HG03066 (cell line): ENCODE data around the gene ERCC2.

Source experiments
- ATAC-seq: cut with Tn5 transposase; IDR thresholded peaks from one replicate; pipeline ENCODE4 v1.9.1; 2021; ENCODE audit warnings: low read depth; ENCODE audit not compliant: unreplicated experiment

Gene ERCC2

DNA sequence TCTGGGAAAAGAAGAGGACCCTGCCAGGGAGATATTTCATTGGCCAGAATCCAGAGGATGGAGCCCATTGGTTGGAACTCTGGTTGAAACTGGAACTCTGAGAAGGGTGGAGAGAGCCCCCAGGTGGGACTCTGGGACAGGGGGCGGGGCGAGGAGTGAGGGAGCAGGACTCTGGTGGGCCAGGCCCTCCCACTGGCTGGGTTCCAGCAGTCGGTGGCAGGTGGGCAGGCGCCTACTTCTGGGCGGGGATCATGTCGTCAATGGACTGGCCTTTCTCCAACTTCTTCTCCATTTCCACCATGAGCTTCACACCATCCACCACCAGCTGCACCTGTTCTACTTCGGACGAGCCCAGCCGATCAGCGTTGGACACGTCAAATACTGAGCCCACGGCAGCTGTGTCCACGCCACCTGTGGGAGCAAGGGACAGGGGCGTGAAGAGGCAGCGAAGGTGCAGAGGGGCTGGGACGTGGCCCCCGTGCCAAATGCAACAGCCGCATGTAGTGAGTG is 63.8 kb downstream of the ERCC2 start:
- no peak for ATAC-seq

DNA sequence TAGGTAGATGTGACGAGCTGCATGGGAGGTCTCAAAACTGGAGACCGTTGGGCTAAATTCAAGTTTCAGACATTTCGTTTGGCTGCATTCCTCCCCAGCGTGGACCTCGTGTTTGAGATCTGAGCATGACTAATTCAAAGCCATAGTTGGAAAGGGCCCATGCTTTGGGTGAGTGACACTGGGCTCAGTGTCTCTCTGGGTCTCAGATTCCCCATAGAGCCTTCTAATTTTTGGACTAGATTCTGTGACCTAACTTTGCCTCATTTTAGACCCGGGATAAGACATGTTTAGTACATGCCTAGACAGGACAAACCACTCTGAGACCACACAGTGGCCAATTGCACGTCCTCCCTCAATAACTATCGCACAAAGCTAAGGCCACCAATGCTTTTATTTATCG is 64.3 kb downstream of the ERCC2 start:
- ATAC-seq, result no peak

DNA sequence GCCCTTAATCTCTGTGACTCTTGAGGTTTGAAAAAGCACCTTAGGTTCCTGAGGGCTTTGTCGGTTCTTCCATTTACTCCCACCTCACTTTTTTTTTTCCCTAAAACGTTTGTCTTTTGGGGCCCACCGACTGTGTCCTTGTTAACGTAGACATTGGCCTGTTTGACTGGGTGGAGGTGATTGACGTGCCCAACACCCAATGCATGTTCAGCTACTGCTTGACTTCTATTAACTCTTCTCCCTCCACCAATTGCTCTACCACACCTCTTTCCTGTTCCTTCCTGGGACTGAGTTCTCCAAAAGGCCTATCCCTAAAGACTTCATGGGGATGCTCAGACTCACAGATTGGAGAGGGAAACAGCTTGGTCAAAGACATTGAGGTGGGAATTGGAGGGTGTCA is 65.0 kb downstream of the ERCC2 start:
- ATAC-seq, result no peak

GRCh38 chr19:45305007-45305406 is 65.4 kb downstream of the ERCC2 start:
- no peak for ATAC-seq

DNA sequence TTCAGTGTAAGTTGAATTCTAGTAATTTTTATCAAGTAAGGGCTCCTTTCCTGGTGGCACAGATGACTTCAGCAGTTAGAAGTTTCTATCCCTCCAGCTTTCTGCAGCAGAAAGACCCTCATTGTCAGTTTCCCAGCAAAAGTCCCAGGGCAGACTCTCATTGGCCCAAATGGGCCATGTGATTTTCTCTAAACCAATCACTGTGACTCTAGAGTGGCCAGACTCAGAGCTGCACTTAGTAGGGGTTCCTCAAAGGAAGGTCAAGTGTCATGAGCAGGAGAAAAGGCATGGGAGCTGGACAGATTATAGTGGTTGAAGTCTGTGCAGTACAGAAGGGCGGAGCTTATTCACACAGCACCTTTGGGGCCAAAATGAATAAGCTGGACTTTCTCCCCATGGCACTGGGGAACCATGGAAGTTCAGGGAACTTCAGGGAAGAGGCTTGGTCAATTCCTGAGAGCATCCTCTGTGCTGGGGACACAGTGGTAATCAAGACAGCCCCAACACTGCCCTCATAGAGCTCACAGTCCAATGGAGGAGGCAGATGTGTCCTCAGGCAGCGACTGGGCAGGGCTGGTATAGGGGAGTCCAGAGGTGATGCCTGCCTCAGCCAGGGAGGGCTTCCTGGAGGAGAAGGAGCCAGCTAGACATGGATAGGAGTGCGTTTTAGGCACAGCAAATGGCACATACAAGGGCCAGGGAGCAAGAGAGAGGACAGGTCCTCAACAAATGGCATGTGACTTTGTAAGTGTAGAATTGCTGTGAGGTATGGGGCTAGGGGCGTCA is 66.0 kb downstream of the ERCC2 start:
- ATAC-seq, result no peak

GRCh38 chr19:45303269-45304060 is 66.9 kb downstream of the ERCC2 start:
- no peak for ATAC-seq

GRCh38 chr19:45302416-45302815 is 68.0 kb downstream of the ERCC2 start:
- no peak for ATAC-seq
